ENCODE results near the gene CYP4F3.

CYP4F3 gene

GRCh38 chr19:15652559-15653278 is 12.0 kb downstream of the CYP4F3 start:
- TF ChIP-seq CREB1 (IDR thresholded peaks at IDR 0.05; ENCODE audit: low read depth) (no peak), TEAD4 (IDR thresholded peaks at IDR 0.05) (no peak), NFIC (IDR thresholded peaks at IDR 0.05) (no peak), FOXM1 (IDR thresholded peaks at IDR 0.05; ENCODE audit: borderline replicate concordance, low read depth) (no peak), YY1 (IDR thresholded peaks at IDR 0.05; ENCODE audit: low read depth) (no peak), CEBPB (IDR thresholded peaks at IDR 0.05) (no peak), MAX (IDR thresholded peaks at IDR 0.05) (no peak)

GRCh38 chr19:15656467-15656866 is 15.8 kb downstream of the CYP4F3 start:
- TF ChIP-seq EP300 (IDR thresholded peaks at IDR 0.05; ENCODE audit: borderline replicate concordance) (no peak), MAX (IDR thresholded peaks at IDR 0.05) (no peak), FOXM1 (IDR thresholded peaks at IDR 0.05; ENCODE audit: borderline replicate concordance, low read depth) (no peak), ZBTB7A (IDR thresholded peaks at IDR 0.05; ENCODE audit: low read depth) (no peak), EGR1 (IDR thresholded peaks at IDR 0.05) (no peak), CREB1 (IDR thresholded peaks at IDR 0.05; ENCODE audit: low read depth) (no peak), USF1 (IDR thresholded peaks at IDR 0.05) (no peak), TCF12 (IDR thresholded peaks at IDR 0.05; ENCODE audit: low read depth) (no peak), TEAD4 (IDR thresholded peaks at IDR 0.05) (no peak), NFIC (IDR thresholded peaks at IDR 0.05) (no peak), REST (IDR thresholded peaks at IDR 0.05; ENCODE audit: low read depth) (no peak), TAF1 (IDR thresholded peaks at IDR 0.05; ENCODE audit: low read depth) (no peak), CEBPB (IDR thresholded peaks at IDR 0.05) (no peak), YY1 (IDR thresholded peaks at IDR 0.05; ENCODE audit: low read depth) (no peak), RAD21 (IDR thresholded peaks at IDR 0.05; ENCODE audit: low read depth) (no peak)

DNA sequence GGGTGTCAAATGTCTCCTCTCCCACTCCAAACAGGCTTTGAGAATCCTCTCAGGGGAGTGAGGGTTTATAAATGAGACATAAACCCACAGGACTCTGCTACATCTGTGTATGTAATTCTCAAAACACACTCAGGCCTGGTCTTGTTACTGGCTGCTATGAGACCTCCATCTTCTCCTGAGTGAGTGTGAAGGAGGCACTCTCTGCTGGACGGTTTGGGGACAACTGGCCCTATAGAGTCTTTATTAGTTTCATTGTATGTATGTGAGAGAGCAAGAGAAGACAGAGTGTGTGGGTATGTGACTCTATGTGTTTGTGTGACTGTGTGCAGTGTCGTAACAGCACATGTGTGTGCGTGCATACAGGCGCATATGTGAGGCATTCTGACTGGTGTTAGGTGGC is 22.6 kb downstream of the CYP4F3 start:
- TF ChIP-seq FOXM1 (IDR thresholded peaks at IDR 0.05; ENCODE audit: borderline replicate concordance, low read depth) (no peak), REST (IDR thresholded peaks at IDR 0.05; ENCODE audit: low read depth) (no peak), CEBPB (IDR thresholded peaks at IDR 0.05) (no peak), TAF1 (IDR thresholded peaks at IDR 0.05; ENCODE audit: low read depth) (no peak), TCF12 (IDR thresholded peaks at IDR 0.05; ENCODE audit: low read depth) (no peak), EGR1 (IDR thresholded peaks at IDR 0.05) (no peak), TEAD4 (IDR thresholded peaks at IDR 0.05) (no peak), ZBTB7A (IDR thresholded peaks at IDR 0.05; ENCODE audit: low read depth) (no peak), NFIC (IDR thresholded peaks at IDR 0.05) (no peak), USF1 (IDR thresholded peaks at IDR 0.05) (no peak), CREB1 (IDR thresholded peaks at IDR 0.05; ENCODE audit: low read depth) (no peak), EP300 (IDR thresholded peaks at IDR 0.05; ENCODE audit: borderline replicate concordance) (no peak)

GRCh38 chr19:15666186-15666585 is 25.5 kb downstream of the CYP4F3 start:
- TF ChIP-seq FOXM1 (IDR thresholded peaks at IDR 0.05; ENCODE audit: borderline replicate concordance, low read depth) (no peak), MAX (IDR thresholded peaks at IDR 0.05) (no peak), CEBPB (IDR thresholded peaks at IDR 0.05) (no peak), RAD21 (IDR thresholded peaks at IDR 0.05; ENCODE audit: low read depth) (no peak), TCF12 (IDR thresholded peaks at IDR 0.05; ENCODE audit: low read depth) (no peak), EGR1 (IDR thresholded peaks at IDR 0.05) (no peak), EP300 (IDR thresholded peaks at IDR 0.05; ENCODE audit: borderline replicate concordance) (no peak), CREB1 (IDR thresholded peaks at IDR 0.05; ENCODE audit: low read depth) (no peak), NFIC (IDR thresholded peaks at IDR 0.05) (no peak), REST (IDR thresholded peaks at IDR 0.05; ENCODE audit: low read depth) (no peak), TAF1 (IDR thresholded peaks at IDR 0.05; ENCODE audit: low read depth) (no peak), TEAD4 (IDR thresholded peaks at IDR 0.05) (no peak), USF1 (IDR thresholded peaks at IDR 0.05) (no peak), YY1 (IDR thresholded peaks at IDR 0.05; ENCODE audit: low read depth) (no peak)

Data from Ishikawa (cell line).